ENCODE data around the gene CAMSAP2.

Gene CAMSAP2

GRCh38 chr1:200873116-200873670 lies 134.5 kb downstream of the CAMSAP2 start:
- no peak for TF ChIP-seq CTCF (IDR thresholded peaks at IDR 0.05; ENCODE audit: control insufficient read depth, insufficient read depth, low read depth, low read length, missing control alignments)
- DNase-seq (ENCODE audit: low read depth) = no peak
- H3K4me3 ChIP-seq (ENCODE audit: control insufficient read depth, low read depth, low read length) = no peak overlapping the region

GRCh38 chr1:200873671-200874397 lies 135.1 kb downstream of the CAMSAP2 start:
- H3K4me3 ChIP-seq (ENCODE audit: control insufficient read depth, low read depth, low read length) = no peak overlapping the region
- no peak for DNase-seq (ENCODE audit: low read depth)
- TF ChIP-seq CTCF (IDR thresholded peaks at IDR 0.05; ENCODE audit: control insufficient read depth, insufficient read depth, low read depth, low read length, missing control alignments) = no peak

GRCh38 chr1:200874694-200875093 lies 136.0 kb downstream of the CAMSAP2 start:
- no peak for DNase-seq (ENCODE audit: low read depth)
- no peak overlapping the region for H3K4me3 ChIP-seq (ENCODE audit: control insufficient read depth, low read depth, low read length)
- TF ChIP-seq CTCF (IDR thresholded peaks at IDR 0.05; ENCODE audit: control insufficient read depth, insufficient read depth, low read depth, low read length, missing control alignments) = no peak

- DNase-seq (ENCODE audit: low read depth) = no peak
- TF ChIP-seq CTCF (IDR thresholded peaks at IDR 0.05; ENCODE audit: control insufficient read depth, insufficient read depth, low read depth, low read length, missing control alignments) = no peak
- H3K4me3 ChIP-seq (ENCODE audit: control insufficient read depth, low read depth, low read length) = no peak overlapping the region
Measured at GRCh38 chr1:200875416-200875815, 136.7 kb downstream of the CAMSAP2 start.

GRCh38 chr1:200877010-200877409 lies 138.3 kb downstream of the CAMSAP2 start:
- DNase-seq (ENCODE audit: low read depth) = no peak
- no peak for TF ChIP-seq CTCF (IDR thresholded peaks at IDR 0.05; ENCODE audit: control insufficient read depth, insufficient read depth, low read depth, low read length, missing control alignments)

GRCh38 chr1:200877839-200878551 lies 139.3 kb downstream of the CAMSAP2 start:
- TF ChIP-seq CTCF (IDR thresholded peaks at IDR 0.05; ENCODE audit: control insufficient read depth, insufficient read depth, low read depth, low read length, missing control alignments) = no peak
- DNase-seq (ENCODE audit: low read depth) = no peak
- no peak overlapping the region for H3K4me3 ChIP-seq (ENCODE audit: control insufficient read depth, low read depth, low read length)

More at GRCh38 chr1:200877010-200877409, 138.3 kb downstream of the CAMSAP2 start:
- H3K4me3 ChIP-seq (ENCODE audit: control insufficient read depth, low read depth, low read length) = no peak overlapping the region

Measured in AG09309 (cell line).